A673 (cell line): ENCODE data around the gene ARHGAP32.

Experiments used
- EZH2 ChIP-seq: fragments of 200-600 bp; sonication (generic); IDR thresholded peaks from 2 replicates; pipeline ENCODE4 v1.6.1; 2017; ENCODE audit warnings: borderline replicate concordance, low read depth, mild to moderate bottlenecking, mixed read lengths, antibody characterized with exemption, low read length; ENCODE audit not compliant: poor library complexity, severe bottlenecking
- TF ChIP-seq, protein P1 (sequence below): fragments of 300-800, 200-600 bp; sonication (generic); conservative IDR thresholded peaks from 2 replicates; pipeline ENCODE4 v1.5.1; 2017; ENCODE audit warnings: low read depth, mild to moderate bottlenecking, antibody characterized with exemption, low read length, moderate library complexity, mixed read lengths

DNA sequence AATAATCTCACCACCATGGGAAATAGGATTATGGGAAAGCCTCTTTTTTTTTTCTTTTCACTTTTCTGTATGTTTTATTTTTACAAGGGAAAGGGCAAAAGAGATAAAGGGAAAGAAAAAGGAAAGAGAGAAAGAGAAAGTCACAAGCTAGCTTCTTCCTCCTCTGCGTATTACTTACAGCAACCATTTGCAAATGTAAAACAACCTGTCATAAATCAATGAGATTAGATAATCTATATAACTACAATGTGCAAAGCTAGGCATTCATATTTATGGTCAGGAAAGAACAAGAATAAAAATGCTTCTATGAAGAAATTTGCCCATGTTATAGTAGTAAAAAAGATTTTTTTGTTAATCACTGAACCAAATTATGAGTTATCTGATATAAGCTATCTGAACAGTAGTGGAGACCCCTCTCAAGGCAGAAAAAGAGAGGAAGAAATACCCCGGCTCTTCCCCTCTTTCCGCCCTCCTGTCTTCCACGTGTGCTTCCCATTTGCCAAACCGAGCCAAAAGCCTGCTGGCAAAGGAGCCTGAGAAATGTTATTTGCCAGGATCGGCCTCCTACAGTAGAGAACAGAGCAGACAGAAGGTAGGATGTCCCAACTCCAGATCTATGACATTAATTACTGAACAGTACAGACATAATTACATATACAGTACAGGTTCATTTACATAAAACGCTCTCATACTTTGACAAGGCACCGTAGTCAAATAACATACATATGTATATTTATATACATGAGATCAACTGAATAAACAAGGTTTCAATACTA is 50.2 kb downstream of the ARHGAP32 start:
- TF ChIP-seq, protein P1, sequence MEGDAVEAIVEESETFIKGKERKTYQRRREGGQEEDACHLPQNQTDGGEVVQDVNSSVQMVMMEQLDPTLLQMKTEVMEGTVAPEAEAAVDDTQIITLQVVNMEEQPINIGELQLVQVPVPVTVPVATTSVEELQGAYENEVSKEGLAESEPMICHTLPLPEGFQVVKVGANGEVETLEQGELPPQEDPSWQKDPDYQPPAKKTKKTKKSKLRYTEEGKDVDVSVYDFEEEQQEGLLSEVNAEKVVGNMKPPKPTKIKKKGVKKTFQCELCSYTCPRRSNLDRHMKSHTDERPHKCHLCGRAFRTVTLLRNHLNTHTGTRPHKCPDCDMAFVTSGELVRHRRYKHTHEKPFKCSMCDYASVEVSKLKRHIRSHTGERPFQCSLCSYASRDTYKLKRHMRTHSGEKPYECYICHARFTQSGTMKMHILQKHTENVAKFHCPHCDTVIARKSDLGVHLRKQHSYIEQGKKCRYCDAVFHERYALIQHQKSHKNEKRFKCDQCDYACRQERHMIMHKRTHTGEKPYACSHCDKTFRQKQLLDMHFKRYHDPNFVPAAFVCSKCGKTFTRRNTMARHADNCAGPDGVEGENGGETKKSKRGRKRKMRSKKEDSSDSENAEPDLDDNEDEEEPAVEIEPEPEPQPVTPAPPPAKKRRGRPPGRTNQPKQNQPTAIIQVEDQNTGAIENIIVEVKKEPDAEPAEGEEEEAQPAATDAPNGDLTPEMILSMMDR, result no peak
- TF ChIP-seq EZH2, result no peak
